Adrenal gland (tissue), 5 donors: Measurements from ENCODE around the gene TEKT3.

Source experiments
- CTCF ChIP-seq, 6 experiments: fragments of 450-650 bp in 4 of 6; fragments of 200-600 bp in 2 of 6; sonication (generic) in 1 of 6; IDR thresholded peaks; 1 replicate in 5 of 6; 2 replicates in 1 of 6; pipeline versions ENCODE4 v1.5.1 to v1.8.0; 2016 to 2021; ENCODE audit warnings: antibody characterized with exemption in 6 of 6, mild to moderate bottlenecking in 2 of 6, moderate library complexity in 1 of 6
- POLR2A ChIP-seq, 2 donors: fragments of 450-650 bp; IDR thresholded peaks; one replicate each; pipeline ENCODE4 v1.6.1; 2017; ENCODE audit warnings: antibody characterized with exemption in 2 of 2, mild to moderate bottlenecking in 2 of 2, moderate library complexity in 1 of 2
- donor health status: DM: no; HTN: no; CAD: no.

GRCh38 chr17:15263206-15263579, 78.2 kb downstream of the TEKT3 start:
- TF ChIP-seq CTCF (IDR thresholded peaks at IDR 0.05) = no peak
- TF ChIP-seq POLR2A (IDR thresholded peaks at IDR 0.05) = peak in 1 of 2 donors; percentile 28
